Body of pancreas (tissue), 4 donors: ENCODE data around the gene KLHL7.

Experiments used
- POLR2A ChIP-seq, 3 donors: fragments of 450-650 bp; IDR thresholded peaks; one replicate each; pipeline ENCODE4 v1.6.1; 2016; ENCODE audit warnings: antibody characterized with exemption in 3 of 3, mild to moderate bottlenecking in 2 of 3
- TF ChIP-seq, protein P1 (sequence below), 7 experiments: fragments of 450-650 bp in 4 of 7; fragments of 200-600 bp in 3 of 7; sonication (generic) in 3 of 7; IDR thresholded peaks; one replicate each; pipeline ENCODE4 v1.5.1; 2016 to 2019; ENCODE audit warnings: antibody characterized with exemption in 7 of 7

DNA sequence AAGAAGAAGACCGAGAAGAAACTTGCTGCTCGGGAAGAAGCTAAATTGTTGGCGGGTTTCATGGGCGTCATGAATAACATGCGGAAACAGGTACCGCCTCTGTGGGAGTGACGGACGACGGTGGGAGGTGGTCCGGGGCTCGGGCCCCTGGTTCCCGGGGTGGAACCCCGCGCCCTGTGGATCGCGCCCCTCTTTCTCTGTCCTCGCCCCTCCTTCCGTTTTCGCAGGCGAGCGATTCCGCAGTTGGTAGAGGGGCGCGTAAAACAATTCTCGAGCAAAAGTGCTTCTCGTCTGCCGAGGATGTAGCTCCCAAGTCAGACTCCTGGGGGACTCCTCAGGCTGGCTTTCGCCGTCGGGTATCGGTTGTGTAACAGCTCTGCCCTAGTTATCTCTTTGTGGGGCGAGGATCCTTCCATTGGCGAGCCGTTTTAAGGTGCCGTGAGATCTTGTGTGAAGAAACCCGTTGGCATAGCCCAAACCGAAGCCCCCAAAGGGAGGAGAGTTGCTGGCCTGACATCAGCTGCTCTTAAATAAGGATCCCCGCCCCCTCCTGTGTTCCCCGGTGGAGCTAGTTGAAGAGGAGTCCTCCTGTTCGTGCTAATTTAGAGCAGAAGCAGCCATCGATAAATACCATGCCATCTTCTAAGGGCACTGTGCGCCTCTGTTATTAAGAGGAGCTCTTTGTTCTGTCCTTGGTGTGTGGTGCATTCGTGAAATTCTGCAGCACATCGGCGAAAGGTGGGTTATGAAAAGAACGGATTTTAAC is 655 bp downstream of the KLHL7 start:
- TF ChIP-seq POLR2A (IDR thresholded peaks at IDR 0.05), result no peak
- TF ChIP-seq, protein P1, sequence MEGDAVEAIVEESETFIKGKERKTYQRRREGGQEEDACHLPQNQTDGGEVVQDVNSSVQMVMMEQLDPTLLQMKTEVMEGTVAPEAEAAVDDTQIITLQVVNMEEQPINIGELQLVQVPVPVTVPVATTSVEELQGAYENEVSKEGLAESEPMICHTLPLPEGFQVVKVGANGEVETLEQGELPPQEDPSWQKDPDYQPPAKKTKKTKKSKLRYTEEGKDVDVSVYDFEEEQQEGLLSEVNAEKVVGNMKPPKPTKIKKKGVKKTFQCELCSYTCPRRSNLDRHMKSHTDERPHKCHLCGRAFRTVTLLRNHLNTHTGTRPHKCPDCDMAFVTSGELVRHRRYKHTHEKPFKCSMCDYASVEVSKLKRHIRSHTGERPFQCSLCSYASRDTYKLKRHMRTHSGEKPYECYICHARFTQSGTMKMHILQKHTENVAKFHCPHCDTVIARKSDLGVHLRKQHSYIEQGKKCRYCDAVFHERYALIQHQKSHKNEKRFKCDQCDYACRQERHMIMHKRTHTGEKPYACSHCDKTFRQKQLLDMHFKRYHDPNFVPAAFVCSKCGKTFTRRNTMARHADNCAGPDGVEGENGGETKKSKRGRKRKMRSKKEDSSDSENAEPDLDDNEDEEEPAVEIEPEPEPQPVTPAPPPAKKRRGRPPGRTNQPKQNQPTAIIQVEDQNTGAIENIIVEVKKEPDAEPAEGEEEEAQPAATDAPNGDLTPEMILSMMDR (IDR thresholded peaks at IDR 0.05), result peak in 3 of 7 experiments; percentile 4 to 14 (median 14)
